ENCODE measurements around the gene PSMB3.

GRCh38 chr17:38705803-38706504, 46.6 kb upstream of the PSMB3 start:
- TF ChIP-seq CTCF (IDR thresholded peaks at IDR 0.05 in 8 of 11, conservative IDR thresholded peaks at IDR 0.05 in 3 of 11) (no peak), POLR2AphosphoS5 (IDR thresholded peaks at IDR 0.05) (peak in 1 of 3 donors; percentile 21)

All from spleen (tissue), 7 donors.